Right renal pelvis (tissue), 4 donors: Measurements from ENCODE around the gene CD276. TPM values are rescaled to one million over a fixed set of nuclear protein-coding genes. Genes with fewer than 3 reads are reported as not detected.
"Not testable (repeated sequence)": the region's sequence is repeated elsewhere in the genome, so short reads cannot be mapped to it uniquely, and the experiment has no call there.

Experiments used
- DNase-seq, 4 donors: peaks; one replicate each; pipeline ENCODE4 v3.0.0-alpha.2; 2013; ENCODE audit warnings: low read depth in 4 of 4, low spot score in 3 of 4, missing footprints in 1 of 4
- polyA plus RNA-seq, 4 donors: library from polyadenylated mRNA; unstranded; fragments of 120-200 nt; gene quantifications; one replicate each; pipeline ENCODE4 v1.2.1, GENCODE V29; 2013; ENCODE audit not compliant: insufficient read length in 4 of 4

Gene CD276
- polyA plus RNA-seq, 4 donors = 162 to 176 (median 171) TPM

- no peak for DNase-seq
Observed at GRCh38 chr15:73683257-73683776, 866 bp upstream of the CD276 start.

- DNase-seq = no peak
Observed at GRCh38 chr15:73684581-73685455, 635 bp downstream of the CD276 start.

DNA sequence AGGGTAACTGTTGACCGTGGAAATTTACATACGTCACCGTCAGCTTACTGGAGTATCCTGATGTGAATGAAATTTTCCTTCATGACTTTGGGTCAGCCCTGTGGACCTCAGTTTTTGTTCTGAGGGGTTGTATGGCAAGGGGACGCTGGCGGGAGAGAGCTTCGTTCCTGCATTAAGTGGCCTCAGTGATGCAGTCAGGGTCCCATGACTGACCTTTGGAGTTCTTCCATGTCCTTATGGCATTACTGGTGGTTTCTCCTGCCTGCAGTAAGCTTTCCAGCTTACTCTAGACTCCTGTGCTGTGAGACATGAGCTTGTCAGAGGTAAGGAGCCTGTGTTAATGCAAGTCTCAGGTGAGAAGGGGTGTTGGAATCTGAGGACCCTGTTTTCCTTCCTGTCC lies 1.8 kb downstream of the CD276 start:
- no peak for DNase-seq

- no peak for DNase-seq
Observed at GRCh38 chr15:73686781-73687256, 2.6 kb downstream of the CD276 start.

DNA sequence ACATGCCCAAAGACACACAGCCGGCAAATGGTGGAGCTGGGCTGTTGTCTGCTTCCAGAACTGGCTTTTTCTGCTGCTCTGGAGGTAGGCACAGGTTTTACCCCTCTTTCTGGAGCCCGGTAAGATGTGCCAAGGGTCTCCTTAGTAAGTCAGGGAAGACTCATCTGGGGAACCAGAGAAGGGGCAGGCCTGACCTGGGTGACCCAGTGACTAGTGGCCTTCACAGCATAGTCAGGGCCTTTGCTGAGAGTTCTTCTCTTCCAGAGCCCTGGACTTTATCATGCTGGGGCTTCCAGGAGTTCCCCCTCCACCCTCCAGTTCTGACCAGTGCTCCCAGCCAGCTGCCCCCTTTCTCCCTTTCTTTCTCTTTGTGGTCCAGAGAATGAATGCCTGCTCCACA lies 3.2 kb downstream of the CD276 start:
- no peak for DNase-seq

- DNase-seq = no peak
Observed at GRCh38 chr15:73688455-73688854, 4.3 kb downstream of the CD276 start.

GRCh38 chr15:73691396-73691795 lies 7.2 kb downstream of the CD276 start:
- no peak for DNase-seq

DNA sequence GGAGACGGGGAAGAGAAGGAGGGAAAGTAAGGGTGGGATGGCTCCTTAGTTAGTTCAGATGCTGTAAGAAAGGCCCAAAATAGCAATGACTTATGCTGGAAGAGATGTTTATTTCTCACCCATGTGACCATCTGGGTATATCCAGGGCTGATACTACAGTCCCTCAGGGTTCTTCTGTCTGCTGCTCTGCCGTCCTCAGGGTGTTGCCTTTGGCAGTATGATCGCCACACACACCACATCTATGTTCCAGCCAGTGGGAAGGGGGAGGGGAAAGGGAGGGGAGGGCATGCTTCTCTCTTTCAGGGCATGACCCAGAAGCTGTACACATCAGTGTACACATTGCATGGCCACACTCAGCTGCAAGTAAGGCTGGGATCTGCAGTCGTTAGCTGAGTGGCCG lies 10.2 kb downstream of the CD276 start:
- no peak for DNase-seq

DNA sequence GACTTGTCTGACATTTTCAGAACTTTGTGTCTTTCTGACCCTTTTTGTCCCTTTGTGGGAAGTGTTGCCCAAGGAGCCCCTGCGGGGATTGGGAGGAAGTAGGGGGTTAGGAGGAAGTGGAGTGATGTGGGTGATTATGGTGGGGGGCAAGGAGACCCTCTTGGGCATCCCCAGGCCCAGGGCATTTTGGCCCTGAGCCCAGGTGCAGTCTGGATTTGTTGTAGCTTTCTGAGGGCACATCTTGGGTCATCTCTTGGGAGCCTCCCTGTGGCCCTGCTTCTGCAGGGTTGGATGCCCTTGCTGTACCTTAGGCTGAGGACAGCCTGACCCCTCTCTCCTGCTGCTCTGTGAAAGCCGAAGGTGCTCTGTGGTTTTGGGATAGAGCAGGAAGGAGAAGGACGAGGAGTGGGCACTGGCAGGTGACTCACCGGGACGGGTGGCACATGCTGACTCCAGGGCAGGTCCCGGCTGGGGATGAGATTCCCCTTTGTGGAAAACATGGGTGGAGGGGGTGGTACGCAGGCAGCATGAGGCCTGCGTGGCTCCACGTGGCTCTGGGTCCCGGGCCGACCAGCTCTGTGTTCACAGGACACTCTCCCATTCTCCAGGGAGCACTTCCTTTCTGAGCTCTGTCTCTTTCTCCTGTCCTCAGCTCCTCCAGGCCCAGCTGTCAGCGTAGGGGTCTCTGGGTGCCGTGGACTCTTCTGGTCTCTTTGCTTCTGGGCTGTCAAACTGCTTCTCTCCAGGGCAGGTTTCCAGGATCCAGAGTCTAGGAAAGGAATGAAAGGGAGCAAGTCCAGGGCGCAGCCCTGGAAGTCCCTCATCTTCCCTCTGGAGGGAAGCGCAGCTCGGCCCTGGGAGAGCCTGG lies 11.8 kb downstream of the CD276 start:
- no peak for DNase-seq

GRCh38 chr15:73696641-73697001 lies 12.4 kb downstream of the CD276 start:
- DNase-seq = no peak

DNA sequence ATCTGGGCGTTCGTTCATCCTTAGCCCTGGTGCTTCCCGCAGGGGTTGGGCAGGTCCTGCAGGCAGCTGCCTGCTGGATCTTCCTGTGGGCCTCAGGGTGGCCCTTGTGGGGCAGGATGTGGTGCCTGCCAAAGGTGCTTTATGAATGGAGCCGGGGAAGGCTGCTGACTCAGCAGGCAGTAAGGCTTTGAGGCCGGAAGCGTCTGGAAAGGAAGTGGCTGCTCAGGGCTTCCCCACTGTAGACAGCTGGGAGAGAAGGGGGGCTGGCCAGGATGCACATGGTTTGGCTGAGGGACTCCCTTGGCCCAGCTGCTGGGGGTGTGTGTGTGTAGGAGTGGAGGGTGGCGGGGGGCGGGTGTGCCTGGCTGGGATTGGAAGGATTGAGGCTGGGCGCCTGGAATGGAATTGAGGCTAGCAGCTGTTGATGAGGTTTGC lies 12.9 kb downstream of the CD276 start:
- peak; percentile 60 to 80 (median 78) for DNase-seq

DNA sequence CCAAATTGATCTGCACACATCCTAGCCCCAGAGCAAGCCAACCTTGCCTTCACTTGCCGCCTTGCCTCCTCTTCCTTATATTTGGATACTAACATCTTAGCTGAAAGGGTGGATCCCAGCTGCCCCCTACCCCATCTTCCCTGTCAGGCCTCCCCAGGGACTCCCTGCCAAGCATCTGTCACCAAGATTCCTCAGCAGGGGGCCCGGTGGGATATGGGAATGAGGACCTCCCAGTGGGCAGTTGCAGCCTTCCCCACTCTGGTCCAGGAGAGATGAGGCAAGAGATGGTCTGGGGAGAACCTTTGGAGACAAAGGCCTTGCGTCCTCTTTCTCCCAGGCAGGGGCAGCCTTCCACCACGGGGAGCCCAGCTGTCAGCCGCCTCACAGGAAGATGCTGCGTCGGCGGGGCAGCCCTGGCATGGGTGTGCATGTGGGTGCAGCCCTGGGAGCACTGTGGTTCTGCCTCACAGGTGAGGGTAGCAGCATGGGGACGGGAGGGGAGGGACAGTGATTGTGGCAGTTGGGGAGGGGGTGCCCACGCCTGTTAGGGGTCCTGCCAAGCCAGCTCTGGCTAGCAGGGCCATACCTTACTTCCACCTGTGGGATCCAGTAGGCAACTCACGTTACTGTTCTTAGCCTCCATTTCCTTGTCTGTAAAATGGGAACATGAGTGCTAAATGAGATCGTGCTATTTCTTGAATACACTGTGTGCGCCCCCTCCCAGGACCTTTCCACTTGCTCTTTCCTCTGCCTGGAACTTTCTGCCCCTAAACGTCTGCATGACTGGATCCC lies 15.3 kb downstream of the CD276 start:
- no peak for DNase-seq

DNA sequence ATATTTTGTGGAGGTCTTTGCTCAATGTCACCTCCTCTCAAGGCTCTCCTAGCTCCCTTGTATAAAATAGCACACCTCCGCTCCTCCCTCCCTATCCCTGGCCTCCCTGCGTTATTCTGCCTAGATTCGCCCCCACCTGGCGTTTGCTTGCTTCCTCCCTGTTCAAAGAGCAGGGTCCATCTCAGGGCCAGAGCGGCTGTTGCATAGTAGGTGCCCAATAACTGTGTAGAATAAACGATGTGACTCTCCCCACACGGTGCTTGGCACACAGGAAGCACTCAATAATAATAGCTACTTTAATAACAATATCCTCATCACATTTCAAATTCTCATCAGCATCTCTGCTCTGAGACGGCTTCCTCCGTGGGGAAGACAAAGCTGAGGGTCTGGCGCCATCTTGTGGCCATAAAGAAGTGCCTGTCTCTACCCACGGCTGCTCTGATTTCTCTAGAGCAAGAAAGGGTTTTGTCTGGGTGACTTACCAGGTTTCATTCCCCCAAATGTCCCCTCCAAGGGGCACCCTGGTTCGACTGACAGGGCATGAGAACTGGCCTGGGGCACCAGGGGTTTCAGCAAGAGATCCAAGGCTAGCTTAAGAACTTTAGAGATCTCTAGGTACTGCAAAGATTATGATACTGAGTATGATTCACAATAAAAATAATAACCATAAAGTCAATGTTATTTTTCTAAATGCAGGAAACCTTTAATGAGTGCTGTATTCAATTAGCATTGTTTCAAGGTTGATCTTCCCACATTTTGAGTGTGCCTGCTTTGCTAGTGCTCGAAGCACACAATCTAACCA lies 16.1 kb downstream of the CD276 start:
- DNase-seq = peak; percentile 65 to 77 (median 73)

GRCh38 chr15:73702311-73703239 lies 18.4 kb downstream of the CD276 start:
- not testable (repeated sequence) for DNase-seq

GRCh38 chr15:73703601-73704000 lies 19.4 kb downstream of the CD276 start:
- not testable (repeated sequence) for DNase-seq

DNA sequence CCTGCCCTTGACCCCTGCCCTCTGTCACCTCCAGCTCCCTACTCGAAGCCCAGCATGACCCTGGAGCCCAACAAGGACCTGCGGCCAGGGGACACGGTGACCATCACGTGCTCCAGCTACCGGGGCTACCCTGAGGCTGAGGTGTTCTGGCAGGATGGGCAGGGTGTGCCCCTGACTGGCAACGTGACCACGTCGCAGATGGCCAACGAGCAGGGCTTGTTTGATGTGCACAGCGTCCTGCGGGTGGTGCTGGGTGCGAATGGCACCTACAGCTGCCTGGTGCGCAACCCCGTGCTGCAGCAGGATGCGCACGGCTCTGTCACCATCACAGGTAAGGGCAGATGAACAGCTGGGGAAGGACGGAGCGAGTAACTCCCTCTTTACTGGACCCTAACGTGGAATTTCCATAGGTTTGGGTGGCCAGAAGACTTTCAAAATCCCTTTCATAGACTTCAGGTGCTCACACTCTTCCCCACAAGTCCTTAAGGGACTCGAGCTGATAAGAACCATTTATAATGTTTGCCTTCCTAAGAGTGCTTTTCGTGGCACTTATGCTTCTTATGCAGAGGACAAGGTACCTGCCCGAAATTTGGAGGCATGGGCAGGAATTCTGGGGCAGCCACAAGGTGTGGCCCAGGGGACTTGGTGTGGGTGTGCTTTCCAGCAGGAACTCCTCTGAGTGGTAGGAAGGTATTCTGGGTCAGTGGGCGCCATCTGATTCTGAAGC lies 20.1 kb downstream of the CD276 start:
- DNase-seq = not testable (repeated sequence)

GRCh38 chr15:73704869-73705645 lies 20.9 kb downstream of the CD276 start:
- no peak for DNase-seq
